ENCODE data around the gene HAAO. TPM values are rescaled to one million over a fixed set of nuclear protein-coding genes. Genes with fewer than 3 reads are reported as not detected.

Gene HAAO
- total RNA-seq, 1 experiment from 2014 or later = 0.74 TPM

DNA sequence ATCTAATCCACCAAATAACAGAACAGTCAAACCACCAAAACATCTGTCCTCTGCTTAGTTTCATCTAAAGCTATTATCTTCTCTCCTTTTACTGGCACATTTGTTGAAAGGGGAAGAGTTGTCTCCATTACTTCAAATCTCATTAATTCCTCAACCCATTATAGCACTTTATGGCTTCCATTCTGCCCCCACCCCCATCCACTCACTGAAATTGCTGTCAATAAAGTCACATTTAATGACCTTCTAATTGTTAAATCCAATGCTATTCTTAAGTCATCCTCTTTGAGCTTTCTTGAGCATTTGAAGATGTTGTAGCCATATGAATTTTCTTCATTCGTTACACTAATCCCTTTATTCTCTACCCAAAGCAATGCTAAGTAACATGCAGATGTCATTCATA is 33.6 kb downstream of the HAAO start:
- TF ChIP-seq, protein P1, sequence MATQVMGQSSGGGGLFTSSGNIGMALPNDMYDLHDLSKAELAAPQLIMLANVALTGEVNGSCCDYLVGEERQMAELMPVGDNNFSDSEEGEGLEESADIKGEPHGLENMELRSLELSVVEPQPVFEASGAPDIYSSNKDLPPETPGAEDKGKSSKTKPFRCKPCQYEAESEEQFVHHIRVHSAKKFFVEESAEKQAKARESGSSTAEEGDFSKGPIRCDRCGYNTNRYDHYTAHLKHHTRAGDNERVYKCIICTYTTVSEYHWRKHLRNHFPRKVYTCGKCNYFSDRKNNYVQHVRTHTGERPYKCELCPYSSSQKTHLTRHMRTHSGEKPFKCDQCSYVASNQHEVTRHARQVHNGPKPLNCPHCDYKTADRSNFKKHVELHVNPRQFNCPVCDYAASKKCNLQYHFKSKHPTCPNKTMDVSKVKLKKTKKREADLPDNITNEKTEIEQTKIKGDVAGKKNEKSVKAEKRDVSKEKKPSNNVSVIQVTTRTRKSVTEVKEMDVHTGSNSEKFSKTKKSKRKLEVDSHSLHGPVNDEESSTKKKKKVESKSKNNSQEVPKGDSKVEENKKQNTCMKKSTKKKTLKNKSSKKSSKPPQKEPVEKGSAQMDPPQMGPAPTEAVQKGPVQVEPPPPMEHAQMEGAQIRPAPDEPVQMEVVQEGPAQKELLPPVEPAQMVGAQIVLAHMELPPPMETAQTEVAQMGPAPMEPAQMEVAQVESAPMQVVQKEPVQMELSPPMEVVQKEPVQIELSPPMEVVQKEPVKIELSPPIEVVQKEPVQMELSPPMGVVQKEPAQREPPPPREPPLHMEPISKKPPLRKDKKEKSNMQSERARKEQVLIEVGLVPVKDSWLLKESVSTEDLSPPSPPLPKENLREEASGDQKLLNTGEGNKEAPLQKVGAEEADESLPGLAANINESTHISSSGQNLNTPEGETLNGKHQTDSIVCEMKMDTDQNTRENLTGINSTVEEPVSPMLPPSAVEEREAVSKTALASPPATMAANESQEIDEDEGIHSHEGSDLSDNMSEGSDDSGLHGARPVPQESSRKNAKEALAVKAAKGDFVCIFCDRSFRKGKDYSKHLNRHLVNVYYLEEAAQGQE (IDR thresholded peaks at IDR 0.05; ENCODE audit: insufficient read depth in 1 of 2, low read depth in 2 of 2, low read length in 1 of 2) = no peak
- no peak for TF ChIP-seq SIN3A (IDR thresholded peaks at IDR 0.05; ENCODE audit: borderline replicate concordance, insufficient read depth, low read depth, low read length)
- TF ChIP-seq, protein P2, sequence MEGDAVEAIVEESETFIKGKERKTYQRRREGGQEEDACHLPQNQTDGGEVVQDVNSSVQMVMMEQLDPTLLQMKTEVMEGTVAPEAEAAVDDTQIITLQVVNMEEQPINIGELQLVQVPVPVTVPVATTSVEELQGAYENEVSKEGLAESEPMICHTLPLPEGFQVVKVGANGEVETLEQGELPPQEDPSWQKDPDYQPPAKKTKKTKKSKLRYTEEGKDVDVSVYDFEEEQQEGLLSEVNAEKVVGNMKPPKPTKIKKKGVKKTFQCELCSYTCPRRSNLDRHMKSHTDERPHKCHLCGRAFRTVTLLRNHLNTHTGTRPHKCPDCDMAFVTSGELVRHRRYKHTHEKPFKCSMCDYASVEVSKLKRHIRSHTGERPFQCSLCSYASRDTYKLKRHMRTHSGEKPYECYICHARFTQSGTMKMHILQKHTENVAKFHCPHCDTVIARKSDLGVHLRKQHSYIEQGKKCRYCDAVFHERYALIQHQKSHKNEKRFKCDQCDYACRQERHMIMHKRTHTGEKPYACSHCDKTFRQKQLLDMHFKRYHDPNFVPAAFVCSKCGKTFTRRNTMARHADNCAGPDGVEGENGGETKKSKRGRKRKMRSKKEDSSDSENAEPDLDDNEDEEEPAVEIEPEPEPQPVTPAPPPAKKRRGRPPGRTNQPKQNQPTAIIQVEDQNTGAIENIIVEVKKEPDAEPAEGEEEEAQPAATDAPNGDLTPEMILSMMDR (IDR thresholded peaks at IDR 0.05) = no peak
- no peak for TF ChIP-seq TCF7L2 (IDR thresholded peaks at IDR 0.05; ENCODE audit: low read depth, low read length)
- no peak for TF ChIP-seq POLR2AphosphoS5 (IDR thresholded peaks at IDR 0.05; ENCODE audit: low read depth, low read length)
- H3K4me3 ChIP-seq (ENCODE audit: low read depth in 2 of 2, low read length in 2 of 2) = no peak overlapping the region
- in situ Hi-C loops (cut with HindIII; ENCODE audit: low pct_unique_long_range_greater_than_20kb, low sequenced_read_pairs) (no loop called here), intact Hi-C loops (cut with micrococcal nuclease; ENCODE audit: unreplicated experiment) (no loop called here)
- no peaks in the 10 kb centered on the region for H3K9me3 ChIP-seq (ENCODE audit: control insufficient read depth, insufficient read depth, low read depth, low read length)
- no TSS peak for BruUV-seq (replicated peaks)
- DNase-seq (ENCODE audit: low read depth, low spot score) (no peak), ATAC-seq (no peak)
- H3K27ac ChIP-seq (ENCODE audit: low read length) = no peak overlapping the region
- H3K36me3 ChIP-seq (ENCODE audit: control insufficient read depth, insufficient read depth, low read length) = no peaks in the 10 kb centered on the region
- POLR2A ChIA-PET = no interaction called here
- CTCF ChIA-PET = interaction anchor here (0.7 kb wide), 1 partner anchor 705 kb away, joined by 7 read pairs; no protein-coding TSS in a partner anchor
- H3K4me1 ChIP-seq (ENCODE audit: control insufficient read depth, insufficient read depth, low read length) = no peaks in the 10 kb centered on the region
- no peaks in the 10 kb centered on the region for H3K27me3 ChIP-seq (ENCODE audit: control insufficient read depth, insufficient read depth, low read length)

DNA sequence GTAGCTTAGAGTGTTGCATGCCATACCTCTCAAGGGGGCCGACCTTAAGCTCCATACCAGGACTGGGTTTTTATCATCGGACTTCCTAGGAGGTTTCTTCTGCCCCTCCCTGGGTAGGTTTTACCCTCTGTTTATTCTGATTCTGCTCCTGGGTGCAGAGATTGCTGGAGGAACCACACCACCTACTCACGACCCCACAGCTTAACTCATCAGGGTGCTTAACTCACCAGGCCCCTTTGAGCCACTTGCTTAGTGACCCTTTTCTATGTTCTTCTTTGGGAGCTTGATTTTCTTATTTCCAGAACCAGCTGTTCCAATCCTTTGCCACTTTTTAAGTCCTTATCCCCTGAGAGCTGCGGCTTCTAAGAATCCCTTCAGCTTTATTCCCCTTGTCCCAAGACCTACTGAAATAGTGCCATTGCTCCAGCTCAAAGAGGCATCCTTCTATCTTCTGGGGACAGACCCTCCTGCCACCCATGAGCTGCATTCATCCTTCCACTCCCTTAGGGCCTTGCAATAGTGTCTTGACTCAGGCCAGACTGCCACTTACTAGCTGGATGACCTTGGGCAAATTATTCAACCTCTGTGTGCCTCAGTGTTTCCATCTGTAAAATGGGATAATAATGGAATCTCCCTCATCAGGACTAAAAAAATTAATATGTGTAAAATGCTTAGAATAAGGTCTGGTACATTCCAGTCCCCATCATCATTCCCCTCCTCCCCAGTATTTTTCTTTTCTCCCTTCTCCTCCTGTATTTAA is 34.2 kb downstream of the HAAO start:
- DNase-seq (ENCODE audit: low read depth, low spot score) (no peak), ATAC-seq (no peak)
- no peak overlapping the region for H3K4me3 ChIP-seq (ENCODE audit: low read depth in 2 of 2, low read length in 2 of 2)
- H3K27ac ChIP-seq (ENCODE audit: low read length) = no peak overlapping the region
- POLR2A ChIA-PET = no interaction called here
- no peaks in the 10 kb centered on the region for H3K36me3 ChIP-seq (ENCODE audit: control insufficient read depth, insufficient read depth, low read length)
- CTCF ChIA-PET = no interaction called here
- in situ Hi-C loops (cut with HindIII; ENCODE audit: low pct_unique_long_range_greater_than_20kb, low sequenced_read_pairs) = no loop called here
- H3K4me1 ChIP-seq (ENCODE audit: control insufficient read depth, insufficient read depth, low read length) = no peaks in the 10 kb centered on the region
- no peaks in the 10 kb centered on the region for H3K27me3 ChIP-seq (ENCODE audit: control insufficient read depth, insufficient read depth, low read length)
- TF ChIP-seq, protein P2 (IDR thresholded peaks at IDR 0.05) = no peak
- TF ChIP-seq, protein P1 (IDR thresholded peaks at IDR 0.05; ENCODE audit: insufficient read depth in 1 of 2, low read depth in 2 of 2, low read length in 1 of 2) = no peak
- intact Hi-C loops (cut with micrococcal nuclease; ENCODE audit: unreplicated experiment) = no loop called here
- no peaks in the 10 kb centered on the region for H3K9me3 ChIP-seq (ENCODE audit: control insufficient read depth, insufficient read depth, low read depth, low read length)
- no TSS peak for BruUV-seq (replicated peaks)
